ENCODE results near the gene EFNB3.

DNA sequence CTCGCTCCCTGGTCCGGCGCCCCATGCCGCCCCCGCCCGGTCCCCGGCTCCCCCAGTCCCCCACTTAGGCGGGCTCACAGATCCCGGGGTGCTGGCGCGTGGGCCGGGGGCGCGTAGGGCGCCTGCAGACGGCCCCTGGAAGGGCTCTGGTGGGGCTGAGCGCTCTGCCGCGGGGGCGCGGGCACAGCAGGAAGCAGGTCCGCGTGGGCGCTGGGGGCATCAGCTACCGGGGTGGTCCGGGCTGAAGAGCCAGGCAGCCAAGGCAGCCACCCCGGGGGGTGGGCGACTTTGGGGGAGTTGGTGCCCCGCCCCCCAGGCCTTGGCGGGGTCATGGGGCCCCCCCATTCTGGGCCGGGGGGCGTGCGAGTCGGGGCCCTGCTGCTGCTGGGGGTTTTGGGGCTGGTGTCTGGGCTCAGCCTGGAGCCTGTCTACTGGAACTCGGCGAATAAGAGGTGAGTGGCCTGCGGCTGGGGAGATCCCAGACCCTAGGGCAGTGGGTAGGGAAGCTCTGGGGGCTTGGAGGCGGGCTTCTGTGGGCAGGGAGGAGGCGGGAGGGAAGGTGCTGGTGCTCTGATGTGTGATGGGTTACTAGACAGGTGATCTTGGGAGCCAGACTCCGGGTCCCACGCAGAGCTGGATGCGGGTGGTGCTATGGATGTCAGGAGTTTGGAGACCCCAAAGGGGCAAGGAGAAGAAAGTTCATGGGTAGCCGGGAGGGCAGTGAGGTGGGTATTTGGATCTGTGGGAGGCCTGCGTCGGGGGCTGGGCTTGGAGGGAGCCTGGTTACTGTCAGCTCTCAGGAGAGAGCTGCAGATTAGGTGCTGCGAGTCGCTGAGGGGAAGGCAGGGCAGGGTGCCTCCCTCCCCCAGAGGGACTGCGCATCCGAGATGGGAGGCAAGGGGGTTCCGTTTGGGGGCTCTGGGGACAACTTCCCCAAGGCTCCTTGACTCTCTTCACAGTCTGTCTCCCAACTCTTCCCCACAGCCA, 560 bp downstream of the EFNB3 start:
- TF ChIP-seq, protein P1, sequence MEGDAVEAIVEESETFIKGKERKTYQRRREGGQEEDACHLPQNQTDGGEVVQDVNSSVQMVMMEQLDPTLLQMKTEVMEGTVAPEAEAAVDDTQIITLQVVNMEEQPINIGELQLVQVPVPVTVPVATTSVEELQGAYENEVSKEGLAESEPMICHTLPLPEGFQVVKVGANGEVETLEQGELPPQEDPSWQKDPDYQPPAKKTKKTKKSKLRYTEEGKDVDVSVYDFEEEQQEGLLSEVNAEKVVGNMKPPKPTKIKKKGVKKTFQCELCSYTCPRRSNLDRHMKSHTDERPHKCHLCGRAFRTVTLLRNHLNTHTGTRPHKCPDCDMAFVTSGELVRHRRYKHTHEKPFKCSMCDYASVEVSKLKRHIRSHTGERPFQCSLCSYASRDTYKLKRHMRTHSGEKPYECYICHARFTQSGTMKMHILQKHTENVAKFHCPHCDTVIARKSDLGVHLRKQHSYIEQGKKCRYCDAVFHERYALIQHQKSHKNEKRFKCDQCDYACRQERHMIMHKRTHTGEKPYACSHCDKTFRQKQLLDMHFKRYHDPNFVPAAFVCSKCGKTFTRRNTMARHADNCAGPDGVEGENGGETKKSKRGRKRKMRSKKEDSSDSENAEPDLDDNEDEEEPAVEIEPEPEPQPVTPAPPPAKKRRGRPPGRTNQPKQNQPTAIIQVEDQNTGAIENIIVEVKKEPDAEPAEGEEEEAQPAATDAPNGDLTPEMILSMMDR (IDR thresholded peaks at IDR 0.05) = no peak
- TF ChIP-seq POLR2A (IDR thresholded peaks at IDR 0.05) = no peak
- TF ChIP-seq EP300 (IDR thresholded peaks at IDR 0.05) = no peak
- TF ChIP-seq POLR2AphosphoS5 (IDR thresholded peaks at IDR 0.05) = no peak

All from suprapubic skin (tissue), 4 donors.